Thyroid gland (tissue), 4 donors: ENCODE data around the gene PSD2. TPM values are rescaled to one million over a fixed set of nuclear protein-coding genes. Genes with fewer than 3 reads are reported as not detected.

Experiments used
- DNase-seq, 2 donors: peaks; one replicate each; pipeline ENCODE4 v3.0.0-alpha.2; 2019
- H3K27ac ChIP-seq, 3 donors: fragments of 200-600 bp; sonication (generic); 1 replicate in 2 of 3; 2 replicates in 1 of 3; pipeline ENCODE4 v1.5.1; 2016 to 2019; ENCODE audit warnings: mild to moderate bottlenecking in 1 of 3, moderate library complexity in 1 of 3
- H3K27me3 ChIP-seq: fragments of 200-600 bp; sonication (generic); one replicate; pipeline ENCODE4 v1.5.1; 2019
- H3K36me3 ChIP-seq, 2 donors: fragments of 200-600 bp; sonication (generic); one replicate each; pipeline ENCODE4 v1.5.1; 2016 to 2019
- H3K4me1 ChIP-seq, 2 donors: fragments of 200-600 bp; sonication (generic); one replicate each; pipeline ENCODE4 v1.5.1; 2017 to 2019
- H3K4me3 ChIP-seq, 3 donors: fragments of 200-600 bp; sonication (generic); replicated peaks in 1 of 3; 1 replicate in 2 of 3; 2 replicates in 1 of 3; pipeline ENCODE4 v1.5.1; 2016; ENCODE audit warnings: mild to moderate bottlenecking in 1 of 3
- H3K9me3 ChIP-seq: fragments of 200-600 bp; sonication (generic); one replicate; pipeline ENCODE4 v1.5.1; 2017
- CTCF ChIP-seq, 6 experiments: fragments of 200-600 bp in 3 of 6; fragments of 450-650 bp in 3 of 6; sonication (generic) in 3 of 6; IDR thresholded peaks; one replicate each; pipeline ENCODE4 v1.5.1; 2016 to 2019; ENCODE audit warnings: antibody characterized with exemption in 6 of 6, mild to moderate bottlenecking in 2 of 6, inconsistent platforms in 1 of 6, moderate library complexity in 1 of 6
- POLR2A ChIP-seq, 2 donors: fragments of 450-650 bp; IDR thresholded peaks; one replicate each; pipeline ENCODE4 v1.6.1; 2017; ENCODE audit warnings: antibody characterized with exemption in 2 of 2, mild to moderate bottlenecking in 2 of 2, moderate library complexity in 1 of 2
- WGBS, 2 donors: methylation state at CpG; one replicate each; pipeline ENCODE4 v1.1.5; 2017; 5-methylcytosine and 5-hydroxymethylcytosine counted together
- intact Hi-C: fragments of 100-400 bp; cut with DNase I; formaldehyde crosslinking; loops from one replicate; pipeline ENCODE4 v1.15.1; 2023
- total RNA-seq, 4 donors: library from RNA; depleted of rRNA; stranded (reverse); fragments of >200 nt; gene quantifications; one replicate each; pipeline ENCODE4 v1.2.3, GENCODE V29; 2016

The PSD2 gene
- total RNA-seq, 4 donors from 2014 or later = 0.11 to 0.67 (median 0.13) TPM; not detected in 1

- no peak overlapping the region for H3K27ac ChIP-seq
- H3K36me3 ChIP-seq = no peaks in the 10 kb centered on the region
- 98 to 99% methylated on average over 5 of the region's 5 CpGs for WGBS, 2 donors
- no peaks in the 10 kb centered on the region for H3K27me3 ChIP-seq
- TF ChIP-seq CTCF (IDR thresholded peaks at IDR 0.05) (no peak), POLR2A (IDR thresholded peaks at IDR 0.05) (no peak)
- no peak overlapping the region for H3K4me3 ChIP-seq
- peaks cover 0 to 9% of the 10 kb centered on the region in 2 donors for H3K4me1 ChIP-seq
- H3K9me3 ChIP-seq = no peaks in the 10 kb centered on the region
- DNase-seq = no peak
- intact Hi-C loops = no loop called here
These were observed 59.3 kb downstream of the PSD2 start for GRCh38 chr5:139854953-139855352.

GRCh38 chr5:139855451-139855850 is 59.8 kb downstream of the PSD2 start:
- TF ChIP-seq CTCF (IDR thresholded peaks at IDR 0.05) (no peak), POLR2A (IDR thresholded peaks at IDR 0.05) (no peak)
- H3K36me3 ChIP-seq = no peaks in the 10 kb centered on the region
- no peak overlapping the region for H3K4me3 ChIP-seq
- H3K27me3 ChIP-seq = no peaks in the 10 kb centered on the region
- no peak overlapping the region for H3K27ac ChIP-seq
- no peak for DNase-seq
- WGBS, 2 donors = 96 to 100% methylated on average over 5 to 8 of the region's 8 CpGs
- no peaks in the 10 kb centered on the region for H3K9me3 ChIP-seq
- H3K4me1 ChIP-seq = peaks cover 0 to 9% of the 10 kb centered on the region in 2 donors
- intact Hi-C loops = no loop called here

DNA sequence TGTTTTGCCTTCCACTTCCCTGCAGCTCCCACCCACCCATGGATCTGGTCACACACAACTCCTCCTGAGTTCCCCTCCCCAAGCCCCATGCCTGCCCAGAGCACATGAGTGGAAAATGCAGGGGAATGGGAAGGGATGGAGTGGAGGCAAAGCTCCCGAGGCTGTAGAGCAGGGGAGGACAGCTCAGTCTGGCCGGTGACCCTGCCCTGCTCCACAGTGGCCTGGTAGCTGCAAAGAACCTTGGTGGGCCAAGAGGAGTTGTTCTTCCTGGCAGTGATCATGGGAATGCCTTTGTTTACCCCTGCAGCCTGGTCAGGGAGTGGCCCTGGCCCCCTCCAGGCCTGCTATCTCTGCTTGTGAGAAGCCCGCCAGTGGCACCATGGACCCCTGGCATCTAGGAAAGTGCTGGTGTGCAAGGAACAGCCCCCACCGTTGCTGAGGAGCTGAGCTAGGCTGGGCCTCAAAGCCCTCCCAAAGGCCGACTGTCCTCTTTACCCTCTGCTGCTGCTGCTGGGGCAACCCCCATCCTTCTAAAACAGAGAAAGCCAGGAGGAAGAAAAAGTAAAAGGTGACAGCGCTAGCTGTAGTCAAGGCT is 60.4 kb downstream of the PSD2 start:
- TF ChIP-seq CTCF (IDR thresholded peaks at IDR 0.05) (no peak), POLR2A (IDR thresholded peaks at IDR 0.05) (no peak)
- DNase-seq = no peak
- Histone ChIP-seq H3K27me3 (no peaks in the 10 kb centered on the region), H3K27ac (no peak overlapping the region), H3K9me3 (no peaks in the 10 kb centered on the region), H3K4me1 (peaks cover 0 to 9% of the 10 kb centered on the region in 2 donors), H3K36me3 (no peaks in the 10 kb centered on the region), H3K4me3 (no peak overlapping the region)
- intact Hi-C loops = no loop called here
- WGBS, 2 donors = 88 to 96% methylated on average over 6 of the region's 6 CpGs

DNA sequence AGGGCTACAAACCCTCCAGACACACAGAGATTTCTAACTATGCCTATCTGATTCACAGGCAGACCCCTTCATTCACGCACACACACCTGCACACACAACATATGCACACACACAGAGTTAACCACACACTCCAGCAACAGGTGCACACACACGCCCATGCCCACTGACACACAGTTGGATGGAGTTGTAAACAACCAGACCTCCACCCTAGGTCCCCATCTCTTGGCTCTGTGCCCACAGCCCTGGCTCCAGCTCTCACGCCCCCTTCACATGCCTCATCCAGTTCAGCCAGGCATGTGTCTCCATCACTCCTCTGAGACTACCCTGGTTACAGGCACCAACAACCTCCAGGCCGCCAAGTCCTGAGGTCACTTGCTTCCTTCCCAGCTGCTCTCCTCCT is 61.1 kb downstream of the PSD2 start:
- Histone ChIP-seq H3K4me1 (peaks cover 0 to 10% of the 10 kb centered on the region in 2 donors), H3K4me3 (no peak overlapping the region), H3K36me3 (no peaks in the 10 kb centered on the region), H3K27ac (no peak overlapping the region), H3K9me3 (no peaks in the 10 kb centered on the region), H3K27me3 (no peaks in the 10 kb centered on the region)
- intact Hi-C loops = no loop called here
- WGBS, 2 donors = 87 to 93% methylated on average over 4 of the region's 4 CpGs
- TF ChIP-seq POLR2A (IDR thresholded peaks at IDR 0.05) (no peak), CTCF (IDR thresholded peaks at IDR 0.05) (no peak)
- DNase-seq = no peak

GRCh38 chr5:139859013-139859412 is 63.4 kb downstream of the PSD2 start:
- no peak for DNase-seq
- TF ChIP-seq CTCF (IDR thresholded peaks at IDR 0.05) = no peak
- TF ChIP-seq POLR2A (IDR thresholded peaks at IDR 0.05) = no peak
- no peak overlapping the region for H3K27ac ChIP-seq
- H3K27me3 ChIP-seq = no peaks in the 10 kb centered on the region
- no peaks in the 10 kb centered on the region for H3K9me3 ChIP-seq
- 92% methylated on average over 2 of the region's 2 CpGs for WGBS, 2 donors
- intact Hi-C loops = no loop called here
- H3K4me1 ChIP-seq = peaks cover 9 to 25% of the 10 kb centered on the region in 2 donors
- H3K4me3 ChIP-seq = no peak overlapping the region
- no peaks in the 10 kb centered on the region for H3K36me3 ChIP-seq
